LNCAP (cell line): ENCODE results near the gene NHLH1.

Experiments used
- TF ChIP-seq, protein P1 (sequence below): fragments of 450-650 bp; IDR thresholded peaks from 2 replicates; pipeline ENCODE4 v1.5.1; 2017; ENCODE audit warnings: mild to moderate bottlenecking

The NHLH1 gene

DNA sequence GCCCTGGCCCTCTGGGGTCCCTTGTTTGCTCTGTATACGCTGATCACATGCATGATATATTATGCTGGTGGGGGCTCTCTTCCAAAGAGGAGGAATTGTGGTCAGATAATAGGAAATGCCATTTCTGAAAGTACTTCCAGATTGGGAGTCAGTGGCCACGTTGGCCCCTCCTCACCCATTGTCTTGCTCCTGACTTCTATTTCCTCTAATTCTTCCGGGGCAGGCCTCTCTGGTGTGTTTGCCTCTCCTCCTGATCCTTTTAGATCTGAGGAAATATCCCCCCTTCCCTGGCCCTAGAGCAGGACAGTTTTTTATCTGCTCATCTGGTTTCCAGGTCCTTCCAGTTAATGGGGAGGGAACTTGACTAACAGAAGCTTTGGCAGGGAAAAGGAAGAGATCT is 36.4 kb downstream of the NHLH1 start:
- TF ChIP-seq, protein P1, sequence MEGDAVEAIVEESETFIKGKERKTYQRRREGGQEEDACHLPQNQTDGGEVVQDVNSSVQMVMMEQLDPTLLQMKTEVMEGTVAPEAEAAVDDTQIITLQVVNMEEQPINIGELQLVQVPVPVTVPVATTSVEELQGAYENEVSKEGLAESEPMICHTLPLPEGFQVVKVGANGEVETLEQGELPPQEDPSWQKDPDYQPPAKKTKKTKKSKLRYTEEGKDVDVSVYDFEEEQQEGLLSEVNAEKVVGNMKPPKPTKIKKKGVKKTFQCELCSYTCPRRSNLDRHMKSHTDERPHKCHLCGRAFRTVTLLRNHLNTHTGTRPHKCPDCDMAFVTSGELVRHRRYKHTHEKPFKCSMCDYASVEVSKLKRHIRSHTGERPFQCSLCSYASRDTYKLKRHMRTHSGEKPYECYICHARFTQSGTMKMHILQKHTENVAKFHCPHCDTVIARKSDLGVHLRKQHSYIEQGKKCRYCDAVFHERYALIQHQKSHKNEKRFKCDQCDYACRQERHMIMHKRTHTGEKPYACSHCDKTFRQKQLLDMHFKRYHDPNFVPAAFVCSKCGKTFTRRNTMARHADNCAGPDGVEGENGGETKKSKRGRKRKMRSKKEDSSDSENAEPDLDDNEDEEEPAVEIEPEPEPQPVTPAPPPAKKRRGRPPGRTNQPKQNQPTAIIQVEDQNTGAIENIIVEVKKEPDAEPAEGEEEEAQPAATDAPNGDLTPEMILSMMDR, result no peak

DNA sequence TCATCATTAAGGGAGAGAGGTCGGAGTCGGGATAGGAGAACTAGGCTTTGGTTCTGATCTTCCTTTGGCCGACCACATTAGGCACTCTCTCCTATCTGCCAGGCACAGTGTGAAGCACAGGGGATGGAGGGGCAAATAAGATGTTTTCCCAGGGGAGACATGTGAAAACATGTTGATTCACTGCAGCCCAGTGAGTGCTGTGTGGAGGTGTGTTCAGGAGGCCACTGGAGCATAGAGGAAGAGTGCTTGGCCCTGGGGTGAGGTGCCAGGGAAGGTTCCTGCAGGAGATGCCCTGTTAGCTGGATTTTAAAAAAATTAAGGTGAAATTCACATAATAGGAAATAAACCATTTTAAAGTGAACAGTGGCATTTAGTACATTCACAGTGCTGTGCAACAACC is 37.2 kb downstream of the NHLH1 start:
- TF ChIP-seq, protein P1, result no peak

DNA sequence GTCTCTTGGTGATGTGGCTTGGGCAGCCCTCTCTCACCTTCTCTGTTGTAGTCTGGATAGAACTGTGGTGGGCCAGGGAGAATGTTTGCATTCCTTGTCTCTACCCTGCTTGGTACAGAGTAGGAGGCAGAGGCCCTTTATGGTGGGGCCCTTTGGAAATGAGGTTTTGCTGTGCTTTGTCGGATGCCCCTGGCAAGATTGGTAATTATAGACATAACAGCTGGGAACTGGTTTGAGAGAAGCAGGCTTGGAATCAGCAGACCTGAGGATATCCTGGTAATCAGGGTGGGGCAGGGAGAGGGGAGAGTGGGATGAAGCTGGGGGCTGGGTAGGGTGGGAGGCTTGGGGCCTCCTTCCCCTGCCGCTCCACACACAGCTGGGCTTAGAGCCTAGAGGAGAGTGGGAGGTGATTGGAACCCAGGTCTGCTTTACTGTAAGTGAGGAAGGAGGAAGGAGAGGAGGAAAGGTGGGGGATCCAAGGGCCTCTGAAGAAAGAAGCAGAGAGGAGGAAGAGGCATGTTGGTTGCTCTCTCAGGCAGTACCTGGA is 38.5 kb downstream of the NHLH1 start:
- TF ChIP-seq, protein P1, result no peak

DNA sequence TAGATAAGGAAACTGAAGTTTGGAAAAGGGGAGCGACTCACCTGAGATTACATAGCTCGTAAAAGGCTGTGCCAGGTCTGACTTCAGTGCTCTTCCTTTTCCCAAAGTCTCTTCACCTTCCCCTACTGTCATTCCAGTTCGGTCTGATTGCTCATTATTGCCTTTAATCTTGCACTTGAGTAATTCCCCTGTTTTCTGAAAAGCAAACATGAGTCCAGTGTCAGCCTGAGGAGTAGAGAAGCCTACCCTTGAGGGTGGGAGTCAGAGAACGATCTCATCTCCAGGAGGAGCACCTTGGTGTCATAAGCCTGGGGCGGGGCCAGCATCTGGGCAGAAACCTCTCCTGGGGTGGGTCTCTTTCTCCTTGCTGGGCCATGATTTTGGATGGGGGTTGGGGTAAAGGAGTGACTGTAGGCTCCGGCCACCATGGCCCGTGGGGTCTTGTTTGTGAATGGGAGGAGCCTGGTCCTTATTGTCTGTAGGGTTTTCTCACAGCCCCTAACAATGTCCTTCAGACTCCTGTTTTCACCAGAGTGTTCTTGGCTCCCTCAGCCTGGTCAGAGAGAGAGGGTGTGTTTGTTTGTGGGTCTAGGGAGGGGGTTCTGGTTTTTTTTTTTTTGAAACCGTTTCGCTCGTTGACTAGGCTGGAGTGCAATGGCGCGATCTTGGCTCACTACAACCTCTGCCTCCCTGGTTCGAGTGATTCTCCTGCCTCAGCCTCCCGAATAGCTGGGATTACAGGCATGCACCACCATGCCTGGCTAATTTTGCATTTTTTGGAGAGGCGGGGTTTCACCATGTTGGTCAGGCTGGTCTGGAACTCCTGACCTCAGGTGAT is 39.5 kb downstream of the NHLH1 start:
- TF ChIP-seq, protein P1, result no peak

DNA sequence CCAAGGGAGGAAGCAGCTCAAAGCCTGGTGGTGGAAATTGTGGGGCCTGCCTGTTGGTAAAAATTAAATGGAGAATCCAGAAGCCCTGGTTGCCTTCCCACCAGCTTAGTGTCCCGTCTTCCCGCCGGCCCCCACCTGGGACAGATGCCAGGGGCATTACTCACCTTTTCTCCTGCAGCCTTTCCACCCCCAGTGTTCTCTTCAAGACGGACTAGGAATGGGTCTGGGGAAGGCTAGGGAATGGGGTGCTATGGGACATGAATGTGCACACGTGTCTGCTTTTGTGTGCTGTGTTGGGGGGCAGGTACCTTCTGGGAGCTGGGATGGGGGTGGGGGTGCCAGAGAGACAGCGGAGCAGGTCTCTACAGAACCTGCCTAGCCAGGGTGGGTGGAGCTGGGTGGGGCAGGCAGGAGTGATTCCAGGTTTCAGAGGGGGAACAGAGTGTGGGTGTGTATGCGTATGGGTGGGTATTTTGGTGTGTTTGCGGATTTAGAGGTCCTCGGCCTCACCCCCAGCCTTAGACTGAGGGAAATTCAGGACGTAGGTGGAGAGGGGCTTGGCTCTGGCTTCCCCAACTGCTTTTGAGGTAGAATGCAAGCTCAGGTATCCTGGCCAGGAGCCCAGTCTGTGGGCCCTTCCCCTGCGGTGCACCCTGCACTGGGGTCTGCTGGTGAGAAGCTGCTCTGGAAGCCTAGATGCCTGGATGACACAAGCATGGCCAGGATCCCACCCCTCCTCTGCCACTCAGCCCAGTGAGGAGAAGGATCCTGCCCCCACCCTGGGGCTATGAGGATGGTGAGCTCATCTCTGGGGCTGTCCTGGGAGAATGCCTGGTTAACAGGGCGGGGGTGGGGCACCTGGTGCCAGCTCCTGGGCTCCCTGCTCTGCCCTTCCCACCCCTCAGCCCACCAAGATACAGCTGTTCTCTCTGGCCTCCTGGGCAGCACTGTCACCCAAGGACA is 41.2 kb downstream of the NHLH1 start:
- TF ChIP-seq, protein P1, result no peak

DNA sequence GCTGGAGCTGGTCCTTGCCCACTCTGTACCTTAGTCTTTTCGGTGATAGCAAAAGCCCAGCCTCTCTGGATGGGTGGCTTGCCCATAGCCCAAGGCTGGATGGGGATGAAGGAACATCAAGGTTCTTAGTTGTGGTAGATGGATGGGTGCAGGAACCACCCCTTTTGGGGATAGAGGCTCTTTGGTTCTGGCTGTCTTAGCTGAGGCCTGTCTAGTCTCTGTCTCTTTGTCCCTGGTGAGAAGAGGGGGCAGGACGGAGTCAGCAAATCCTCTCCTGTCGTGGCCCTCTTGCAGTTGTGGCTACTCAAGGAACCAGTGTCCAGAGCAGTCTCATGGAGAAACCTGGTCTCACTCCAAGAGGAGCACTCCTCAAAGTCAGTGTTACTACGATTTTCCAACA is 42.0 kb downstream of the NHLH1 start:
- TF ChIP-seq, protein P1, result no peak

DNA sequence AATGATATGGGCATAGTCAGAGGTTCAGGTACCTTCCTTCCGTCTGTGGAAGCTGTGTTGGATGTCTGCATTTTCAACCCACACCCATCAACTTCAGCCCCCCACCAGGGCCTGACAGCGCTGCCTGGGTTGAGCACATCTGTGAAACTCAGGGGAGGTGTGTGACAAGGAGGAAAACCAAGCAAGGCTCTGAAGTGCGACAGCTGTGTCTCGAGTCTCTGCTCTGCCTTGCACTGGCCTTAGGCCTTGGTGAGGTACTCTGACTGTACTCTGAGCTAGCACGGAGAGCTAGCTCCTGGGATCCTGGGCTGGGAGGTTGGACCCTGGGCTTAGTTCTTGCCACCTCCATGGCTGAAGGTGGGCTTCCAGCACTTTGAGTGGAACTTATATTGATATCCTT is 42.6 kb downstream of the NHLH1 start:
- TF ChIP-seq, protein P1, result no peak
